Skeletal muscle satellite cell (primary cell): Measurements from ENCODE around the gene IKZF3.

Experiments
- H3K27me3 ChIP-seq: 2 replicates; pipeline ENCODE4 v1.7.0; 2013; ENCODE audit warnings: low read length; ENCODE audit not compliant: control insufficient read depth, insufficient read depth
- H3K36me3 ChIP-seq: 2 replicates; pipeline ENCODE4 v1.7.0; 2013; ENCODE audit warnings: mild to moderate bottlenecking, control low read depth, low read length; ENCODE audit not compliant: insufficient read depth
- H3K4me1 ChIP-seq: 2 replicates; pipeline ENCODE4 v1.7.0; 2013; ENCODE audit warnings: low read length; ENCODE audit not compliant: control insufficient read depth, insufficient read depth
- H3K4me2 ChIP-seq: 2 replicates; pipeline ENCODE4 v1.7.0; 2013; ENCODE audit warnings: mild to moderate bottlenecking, low read length
- H3K4me3 ChIP-seq: 2 replicates; pipeline ENCODE4 v1.7.0; 2013; ENCODE audit warnings: low read length
- H3K9ac ChIP-seq: 2 replicates; pipeline ENCODE4 v1.7.0; 2013; ENCODE audit warnings: mild to moderate bottlenecking, low read depth, low read length, moderate library complexity
- H3K9me3 ChIP-seq: replicated peaks from 2 replicates; pipeline ENCODE4 v1.7.0; 2013; ENCODE audit warnings: mild to moderate bottlenecking, control low read depth, low read length

The IKZF3 gene

DNA sequence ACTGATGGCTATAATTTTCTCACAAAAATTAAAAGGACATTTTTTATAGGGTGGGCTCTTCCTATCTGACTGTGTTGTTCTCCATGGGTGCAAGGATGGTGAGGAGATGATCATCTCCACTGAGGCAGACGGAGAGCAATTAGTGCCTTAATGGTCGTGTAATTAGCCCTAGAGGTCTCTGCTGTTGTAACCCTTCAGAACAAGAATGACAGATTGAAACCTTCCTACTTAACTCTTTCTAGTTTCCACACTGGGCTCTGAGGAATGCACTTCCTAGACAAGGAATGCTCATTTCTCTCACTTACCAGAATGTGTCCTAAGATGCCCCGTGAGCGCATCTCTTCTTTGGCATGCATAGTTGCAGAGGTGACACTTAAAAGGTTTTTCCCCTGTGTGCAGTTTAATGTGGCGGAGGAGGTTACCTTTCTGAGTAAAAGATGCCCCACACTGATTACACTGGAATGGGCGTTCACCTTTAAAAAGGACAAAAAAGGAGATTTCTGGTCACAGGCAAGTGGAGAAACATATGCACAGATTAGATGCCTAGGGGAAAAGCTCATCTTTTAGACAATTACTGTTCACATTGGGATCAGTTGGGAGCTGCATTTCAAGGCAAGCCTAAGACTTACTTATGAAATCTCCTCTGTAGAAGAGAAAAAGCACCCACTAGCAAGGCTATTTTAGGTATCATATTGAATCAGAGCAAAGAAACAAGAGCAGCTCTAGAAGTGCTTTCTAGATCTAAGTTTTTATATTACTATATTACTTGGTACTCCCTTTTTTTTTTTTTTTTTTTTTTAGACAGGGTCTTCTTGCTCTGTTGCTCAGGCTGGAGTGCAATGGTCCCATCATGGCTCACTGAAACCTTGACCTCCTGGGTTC is 72.8 kb downstream of the IKZF3 start:
- Histone ChIP-seq H3K4me3 (no peak overlapping the region), H3K4me1 (no peaks in the 10 kb centered on the region), H3K36me3 (no peaks in the 10 kb centered on the region), H3K4me2 (no peak overlapping the region), H3K9me3 (no peaks in the 10 kb centered on the region), H3K9ac (no peak overlapping the region), H3K27me3 (peaks cover 77% of the 10 kb centered on the region)

DNA sequence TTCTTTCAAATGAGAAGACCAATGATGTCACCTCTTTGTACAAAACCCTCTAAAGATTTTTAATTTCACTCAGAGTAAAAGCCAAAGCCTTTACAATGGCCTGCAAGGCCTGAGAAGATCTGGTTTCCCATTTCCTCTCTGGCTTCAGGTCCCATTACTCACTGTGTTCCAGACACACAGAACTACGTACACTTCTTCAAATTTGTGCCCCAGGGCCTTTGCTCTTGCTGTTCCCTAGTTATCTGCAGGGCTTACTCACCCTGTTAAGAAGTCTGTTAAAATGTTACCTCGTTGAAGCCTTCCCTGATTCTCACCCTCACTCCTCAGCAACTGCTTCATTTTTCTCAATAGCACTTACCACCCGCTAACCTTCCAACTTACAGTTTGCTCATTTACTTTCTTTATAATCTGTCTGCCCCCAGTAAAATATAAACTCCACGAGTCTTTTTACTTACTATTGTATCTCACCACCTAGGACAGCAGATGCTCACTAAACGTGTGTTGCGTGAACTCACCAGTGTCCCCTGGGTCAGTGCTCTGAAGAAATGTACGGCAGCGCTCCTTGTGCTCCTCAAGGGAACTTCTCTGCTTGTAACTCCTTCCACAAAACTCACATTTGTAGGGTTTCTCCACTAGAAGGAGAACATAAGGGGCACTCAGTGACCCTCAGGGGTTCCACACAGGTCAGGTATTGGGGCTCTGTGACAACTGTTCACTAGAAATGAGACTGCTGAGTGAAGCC is 76.2 kb downstream of the IKZF3 start:
- no peaks in the 10 kb centered on the region for H3K4me1 ChIP-seq
- no peaks in the 10 kb centered on the region for H3K9me3 ChIP-seq
- H3K4me3 ChIP-seq: no peak overlapping the region
- no peak overlapping the region for H3K4me2 ChIP-seq
- no peaks in the 10 kb centered on the region for H3K36me3 ChIP-seq
- H3K27me3 ChIP-seq: peaks cover 80% of the 10 kb centered on the region
- no peak overlapping the region for H3K9ac ChIP-seq

DNA sequence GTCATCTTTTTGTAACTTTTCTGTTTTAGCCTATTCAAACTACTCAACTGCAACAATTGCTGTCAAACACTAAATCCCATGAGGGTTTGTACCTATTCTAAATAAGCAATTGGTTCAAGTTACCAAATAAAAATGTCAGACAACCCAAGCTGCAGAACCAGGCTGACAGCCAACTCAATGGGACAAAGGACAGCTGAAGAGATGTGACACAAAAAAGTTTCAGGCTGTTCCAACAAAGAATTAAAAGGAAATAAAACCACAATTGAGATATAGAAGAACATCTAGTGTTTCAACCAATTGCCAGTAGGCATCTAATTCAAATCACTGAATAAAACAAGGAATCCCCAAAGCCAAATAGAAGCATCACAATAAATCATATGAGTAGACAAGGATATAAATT is 77.1 kb downstream of the IKZF3 start:
- Histone ChIP-seq H3K36me3 (no peaks in the 10 kb centered on the region), H3K9me3 (no peaks in the 10 kb centered on the region), H3K4me3 (no peak overlapping the region), H3K4me1 (no peaks in the 10 kb centered on the region), H3K27me3 (peaks cover 80% of the 10 kb centered on the region), H3K4me2 (no peak overlapping the region), H3K9ac (no peak overlapping the region)

DNA sequence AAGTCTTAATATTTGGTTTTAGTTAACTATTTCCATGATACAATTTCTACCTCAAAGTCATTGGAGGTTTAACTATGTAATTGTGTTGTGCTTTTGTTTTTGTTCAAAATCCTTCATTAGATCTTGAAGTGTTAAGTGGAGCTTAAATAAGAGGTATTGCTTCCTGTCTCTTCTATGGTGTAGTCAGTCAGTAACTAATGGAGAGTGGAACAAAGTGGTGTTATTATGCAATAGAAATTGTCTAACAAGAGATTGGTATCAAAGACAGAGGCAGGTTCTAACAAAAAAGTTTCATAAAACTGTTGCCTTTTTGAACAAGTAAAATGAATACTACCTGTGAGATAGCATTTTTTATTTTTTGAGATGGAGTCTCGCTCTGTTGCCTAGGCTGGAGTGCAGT is 81.1 kb downstream of the IKZF3 start:
- Histone ChIP-seq H3K4me3 (no peak overlapping the region), H3K9ac (no peak overlapping the region), H3K36me3 (no peaks in the 10 kb centered on the region), H3K27me3 (peaks cover 68% of the 10 kb centered on the region), H3K4me1 (no peaks in the 10 kb centered on the region), H3K9me3 (no peaks in the 10 kb centered on the region), H3K4me2 (no peak overlapping the region)

DNA sequence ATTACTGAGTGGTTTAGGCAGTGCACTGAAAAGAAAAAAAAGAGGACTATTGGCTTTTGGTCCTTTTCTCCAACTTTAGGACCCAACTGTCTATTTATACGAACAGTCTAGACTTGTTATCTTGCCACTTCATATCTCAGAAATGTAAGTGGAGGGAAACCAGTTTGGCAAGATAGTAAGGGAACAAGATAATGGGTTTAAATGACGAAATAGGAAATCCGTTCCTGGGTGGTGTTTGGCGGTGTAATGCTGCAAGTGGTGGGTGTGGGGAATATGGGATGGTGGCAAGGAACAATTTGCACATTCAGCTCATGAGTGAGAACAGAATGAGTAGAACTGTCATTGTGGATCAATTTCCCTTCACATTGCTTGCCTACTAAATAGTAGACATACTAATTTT is 81.6 kb downstream of the IKZF3 start:
- Histone ChIP-seq H3K4me2 (no peak overlapping the region), H3K4me1 (no peaks in the 10 kb centered on the region), H3K9me3 (no peaks in the 10 kb centered on the region), H3K36me3 (no peaks in the 10 kb centered on the region), H3K9ac (no peak overlapping the region), H3K4me3 (no peak overlapping the region), H3K27me3 (peaks cover 68% of the 10 kb centered on the region)

DNA sequence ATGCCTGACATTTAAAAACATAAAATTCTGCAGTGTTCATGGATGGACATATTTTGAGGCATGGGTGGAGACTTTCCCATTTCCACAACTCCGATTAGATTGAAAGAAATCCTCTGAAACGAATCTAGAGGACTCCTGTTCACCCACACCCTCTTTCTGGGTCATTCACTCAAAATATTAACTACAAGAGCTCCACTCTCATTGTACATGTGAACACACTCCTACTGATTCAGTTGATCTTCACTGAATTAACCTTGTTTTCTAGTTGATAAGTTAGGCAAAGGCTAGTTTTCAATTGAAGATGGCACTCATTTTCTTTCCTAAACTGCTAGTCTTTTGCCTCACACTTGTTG is 82.3 kb downstream of the IKZF3 start:
- Histone ChIP-seq H3K4me1 (no peaks in the 10 kb centered on the region), H3K27me3 (peaks cover 69% of the 10 kb centered on the region), H3K9me3 (no peaks in the 10 kb centered on the region), H3K4me3 (no peak overlapping the region), H3K4me2 (no peak overlapping the region), H3K36me3 (no peaks in the 10 kb centered on the region), H3K9ac (no peak overlapping the region)

- H3K36me3 ChIP-seq: no peaks in the 10 kb centered on the region
- no peak overlapping the region for H3K4me3 ChIP-seq
- no peaks in the 10 kb centered on the region for H3K4me1 ChIP-seq
- peaks cover 69% of the 10 kb centered on the region for H3K27me3 ChIP-seq
- no peak overlapping the region for H3K9ac ChIP-seq
- no peak overlapping the region for H3K4me2 ChIP-seq
- no peaks in the 10 kb centered on the region for H3K9me3 ChIP-seq
Measured at GRCh38 chr17:39781031-39781860, 82.9 kb downstream of the IKZF3 start.

GRCh38 chr17:39777534-39778365 is 86.4 kb downstream of the IKZF3 start:
- no peaks in the 10 kb centered on the region for H3K36me3 ChIP-seq
- peaks cover 74% of the 10 kb centered on the region for H3K27me3 ChIP-seq
- H3K4me3 ChIP-seq: no peak overlapping the region
- H3K9me3 ChIP-seq: no peaks in the 10 kb centered on the region
- no peak overlapping the region for H3K9ac ChIP-seq
- H3K4me2 ChIP-seq: no peak overlapping the region
- no peaks in the 10 kb centered on the region for H3K4me1 ChIP-seq

DNA sequence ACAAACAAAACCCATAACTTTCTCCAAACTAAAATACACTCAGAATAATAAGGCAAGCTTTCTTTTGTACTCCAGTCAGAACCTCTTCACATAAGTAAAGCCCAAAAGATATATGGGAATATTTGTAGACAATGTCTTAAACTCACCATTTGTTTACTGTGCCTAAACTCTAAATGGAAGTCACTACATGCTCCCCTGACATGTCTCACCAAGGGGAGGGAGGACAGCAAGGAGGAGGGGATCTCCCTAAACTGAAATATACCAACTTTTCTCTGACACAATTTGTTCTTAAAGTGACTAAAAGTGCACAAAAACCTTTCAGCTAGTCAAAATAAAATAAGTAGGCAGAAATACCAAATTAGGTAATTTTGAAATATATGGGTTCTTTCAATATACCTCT is 87.9 kb downstream of the IKZF3 start:
- H3K9ac ChIP-seq: no peak overlapping the region

DNA sequence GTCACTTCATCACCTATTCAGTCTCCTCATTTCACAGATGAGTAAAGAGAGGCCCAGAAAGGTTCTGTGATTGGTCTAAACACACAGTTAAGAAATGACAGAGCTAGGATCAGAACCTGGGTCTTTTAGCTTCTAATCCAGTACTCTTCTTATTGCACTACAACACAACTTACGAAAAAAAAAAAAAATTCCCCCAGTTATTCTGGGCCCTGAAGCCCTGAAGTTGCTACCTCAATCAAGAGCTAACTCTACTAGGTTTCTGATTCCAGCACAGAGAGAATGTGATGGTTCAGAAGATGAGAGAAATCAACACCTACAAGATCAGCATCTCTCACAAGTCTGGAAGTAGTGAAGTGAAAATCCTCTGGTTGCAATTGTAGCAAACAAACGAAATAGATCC is 89.1 kb downstream of the IKZF3 start:
- Histone ChIP-seq H3K4me1 (no peaks in the 10 kb centered on the region), H3K4me2 (no peak overlapping the region), H3K9me3 (no peaks in the 10 kb centered on the region), H3K36me3 (no peaks in the 10 kb centered on the region), H3K9ac (no peak overlapping the region), H3K4me3 (no peak overlapping the region), H3K27me3 (peaks cover 72% of the 10 kb centered on the region)

More for the DNA sequence above, 87.9 kb downstream of the IKZF3 start:
- Histone ChIP-seq H3K36me3 (no peaks in the 10 kb centered on the region), H3K27me3 (peaks cover 71% of the 10 kb centered on the region), H3K4me2 (no peak overlapping the region), H3K4me1 (no peaks in the 10 kb centered on the region), H3K4me3 (no peak overlapping the region), H3K9me3 (no peaks in the 10 kb centered on the region)

DNA sequence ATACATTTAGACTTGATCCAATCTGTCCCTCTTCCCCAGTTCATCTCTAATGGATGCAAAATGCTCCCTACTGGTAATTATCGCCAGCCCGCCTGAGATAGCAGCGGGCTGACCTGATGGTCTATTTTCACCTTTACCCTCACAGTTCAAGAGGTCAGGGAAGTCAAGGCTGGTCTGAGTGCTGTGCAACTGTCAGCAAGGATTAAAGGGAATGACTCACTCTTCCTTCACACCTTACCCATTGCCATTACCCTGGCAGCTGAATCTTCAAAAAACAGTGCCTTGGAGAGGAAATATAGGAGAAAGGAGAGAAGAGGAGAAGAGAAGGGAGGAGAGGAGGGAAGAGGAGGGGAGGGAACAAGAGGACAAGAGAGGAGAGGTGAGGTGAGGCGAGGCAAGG is 90.1 kb downstream of the IKZF3 start:
- H3K27me3 ChIP-seq: peaks cover 82% of the 10 kb centered on the region
- H3K4me1 ChIP-seq: no peaks in the 10 kb centered on the region
- H3K4me2 ChIP-seq: no peak overlapping the region
- no peaks in the 10 kb centered on the region for H3K36me3 ChIP-seq
- H3K4me3 ChIP-seq: no peak overlapping the region
- H3K9ac ChIP-seq: no peak overlapping the region
- no peaks in the 10 kb centered on the region for H3K9me3 ChIP-seq
